ENCODE measurements around the gene ZCRB1. TPM values are rescaled to one million over a fixed set of nuclear protein-coding genes. Genes with fewer than 3 reads are reported as not detected.

ZCRB1 gene
- total RNA-seq, 2 donors from 2014 or later: 25.2 to 27.2 TPM

- no peak for TF ChIP-seq CTCF (IDR thresholded peaks at IDR 0.05)
- Histone ChIP-seq H3K4me1 (ENCODE audit: control insufficient read depth in 1 of 2, low read depth in 2 of 2) (no peaks in the 10 kb centered on the region), H3K27me3 (replicated peaks; ENCODE audit: insufficient read depth) (no peaks in the 10 kb centered on the region), H3K4me3 (no peak overlapping the region), H3K27ac (no peak overlapping the region), H3K36me3 (no peaks in the 10 kb centered on the region), H3K9me3 (no peaks in the 10 kb centered on the region)
- DNase-seq (ENCODE audit: low spot score) (no peak), ATAC-seq (ENCODE audit: insufficient number of reproducible peaks, low FRiP score, low read depth) (no peak)
Measured at GRCh38 chr12:42291680-42292079, 34.2 kb downstream of the ZCRB1 start.

DNA sequence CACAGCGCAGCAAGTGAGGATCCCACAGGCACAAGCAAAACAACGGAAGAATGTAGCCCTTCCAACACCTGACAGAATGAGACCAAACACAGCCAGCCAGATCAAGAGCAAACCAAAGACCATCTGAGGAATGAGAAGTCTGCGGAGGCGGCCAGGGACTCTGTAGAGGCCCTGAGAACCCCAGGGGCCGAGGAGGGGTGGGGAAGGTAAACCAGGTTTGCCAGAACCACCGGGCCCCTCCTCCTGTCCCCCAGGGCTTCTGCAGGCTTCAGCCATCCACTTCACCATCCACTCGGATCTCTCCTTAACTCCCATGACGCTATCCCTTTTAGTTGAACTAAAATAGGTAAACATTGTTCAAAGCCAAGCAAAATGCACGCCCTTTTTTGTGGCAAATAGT, 37.4 kb downstream of the ZCRB1 start:
- Histone ChIP-seq H3K27ac (no peak overlapping the region), H3K36me3 (no peaks in the 10 kb centered on the region), H3K27me3 (replicated peaks; ENCODE audit: insufficient read depth) (no peaks in the 10 kb centered on the region), H3K4me3 (no peak overlapping the region), H3K9me3 (no peaks in the 10 kb centered on the region), H3K4me1 (ENCODE audit: control insufficient read depth in 1 of 2, low read depth in 2 of 2) (no peaks in the 10 kb centered on the region)
- TF ChIP-seq CTCF (IDR thresholded peaks at IDR 0.05): no peak
- no peak for DNase-seq (ENCODE audit: low spot score)
- ATAC-seq (ENCODE audit: insufficient number of reproducible peaks, low FRiP score, low read depth): no peak

- H3K9me3 ChIP-seq: no peaks in the 10 kb centered on the region
- ATAC-seq (ENCODE audit: insufficient number of reproducible peaks, low FRiP score, low read depth) (no peak), DNase-seq (ENCODE audit: low spot score) (no peak)
- no peak overlapping the region for H3K4me3 ChIP-seq
- H3K27ac ChIP-seq: no peak overlapping the region
- no peaks in the 10 kb centered on the region for H3K4me1 ChIP-seq (ENCODE audit: control insufficient read depth in 1 of 2, low read depth in 2 of 2)
- no peaks in the 10 kb centered on the region for H3K27me3 ChIP-seq (replicated peaks; ENCODE audit: insufficient read depth)
- TF ChIP-seq CTCF (IDR thresholded peaks at IDR 0.05): no peak
- H3K36me3 ChIP-seq: no peaks in the 10 kb centered on the region
Measured at GRCh38 chr12:42286741-42287140, 39.2 kb downstream of the ZCRB1 start.

- no peak overlapping the region for H3K4me3 ChIP-seq
- ATAC-seq (ENCODE audit: insufficient number of reproducible peaks, low FRiP score, low read depth): no peak
- DNase-seq (ENCODE audit: low spot score): no peak
- no peaks in the 10 kb centered on the region for H3K36me3 ChIP-seq
- H3K9me3 ChIP-seq: no peaks in the 10 kb centered on the region
- TF ChIP-seq CTCF (IDR thresholded peaks at IDR 0.05): no peak
- H3K27me3 ChIP-seq (replicated peaks; ENCODE audit: insufficient read depth): no peaks in the 10 kb centered on the region
- H3K4me1 ChIP-seq (ENCODE audit: control insufficient read depth in 1 of 2, low read depth in 2 of 2): no peaks in the 10 kb centered on the region
- no peak overlapping the region for H3K27ac ChIP-seq
Measured at GRCh38 chr12:42285431-42285830, 40.5 kb downstream of the ZCRB1 start.

DNA sequence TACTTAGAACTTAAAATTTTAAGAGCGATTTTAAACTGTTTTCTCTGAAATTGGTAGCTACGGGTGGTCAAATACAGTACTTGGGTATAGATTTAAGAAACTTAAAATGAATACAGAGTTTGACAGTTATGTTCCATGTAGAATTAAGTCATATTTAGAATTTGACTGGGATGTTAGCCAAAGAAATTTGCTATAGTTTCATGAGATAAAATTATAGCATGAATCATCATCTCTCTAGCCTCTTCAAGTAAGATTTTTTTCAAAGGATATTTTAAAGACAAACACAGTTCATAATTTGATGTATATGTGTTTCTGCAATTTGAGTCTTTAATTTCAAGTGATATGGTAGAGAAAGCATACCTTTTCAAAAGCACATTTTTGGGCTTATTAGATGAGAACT, 41.0 kb downstream of the ZCRB1 start:
- DNase-seq (ENCODE audit: low spot score) (no peak), ATAC-seq (ENCODE audit: insufficient number of reproducible peaks, low FRiP score, low read depth) (no peak)
- H3K4me1 ChIP-seq (ENCODE audit: control insufficient read depth in 1 of 2, low read depth in 2 of 2): no peaks in the 10 kb centered on the region
- no peaks in the 10 kb centered on the region for H3K36me3 ChIP-seq
- TF ChIP-seq CTCF (IDR thresholded peaks at IDR 0.05): no peak
- no peak overlapping the region for H3K4me3 ChIP-seq
- H3K27ac ChIP-seq: no peak overlapping the region
- H3K27me3 ChIP-seq (replicated peaks; ENCODE audit: insufficient read depth): no peaks in the 10 kb centered on the region
- no peaks in the 10 kb centered on the region for H3K9me3 ChIP-seq
